GM12878 (cell line): ENCODE results near the gene SETD1A. TPM values are rescaled to one million over a fixed set of nuclear protein-coding genes. Genes with fewer than 3 reads are reported as not detected.

Source experiments
- BMI1 ChIP-seq: fragments of 450-650 bp; IDR thresholded peaks from 2 replicates; pipeline ENCODE4 v1.6.1; 2016; ENCODE audit warnings: mild to moderate bottlenecking, moderate library complexity, borderline replicate concordance
- CREB1 ChIP-seq: IDR thresholded peaks from 2 replicates; pipeline ENCODE4 v1.6.1; 2012; ENCODE audit warnings: low read depth, mild to moderate bottlenecking, inconsistent platforms
- CREM ChIP-seq: IDR thresholded peaks from 2 replicates; pipeline ENCODE4 v1.6.1; 2014; ENCODE audit warnings: antibody characterized with exemption, low read depth
- EED ChIP-seq: sonication (generic); IDR thresholded peaks from 2 replicates; pipeline ENCODE4 v1.6.1; 2016; ENCODE audit warnings: antibody characterized with exemption, low read depth
- ETV6 ChIP-seq, 2 experiments: fragments of 450-650 bp in 1 of 2; IDR thresholded peaks in 1 of 2; conservative IDR thresholded peaks in 1 of 2; 2 replicates each; pipeline ENCODE4 v1.6.1; 2014; ENCODE audit warnings: antibody characterized with exemption in 1 of 2, borderline replicate concordance in 1 of 2, low read depth in 1 of 2, mild to moderate bottlenecking in 1 of 2, moderate library complexity in 1 of 2
- FOS ChIP-seq: IDR thresholded peaks from 3 replicates; pipeline ENCODE4 v1.6.1; 2011; ENCODE audit warnings: borderline replicate concordance; ENCODE audit not compliant: insufficient read length; ENCODE audit errors: extremely low read depth
- MYB ChIP-seq: fragments of 150-350 bp; IDR thresholded peaks from 2 replicates; pipeline ENCODE4 v1.6.1; 2014; ENCODE audit warnings: mild to moderate bottlenecking, low read depth, low read length, borderline replicate concordance
- NRF1 ChIP-seq: conservative IDR thresholded peaks from 2 replicates; pipeline ENCODE4 v1.6.1; 2011; ENCODE audit warnings: mild to moderate bottlenecking, low read depth, low read length, improper control_type of control experiment
- POLR2AphosphoS5 ChIP-seq: IDR thresholded peaks from 2 replicates; pipeline ENCODE4 v1.6.1; 2011; ENCODE audit warnings: mild to moderate bottlenecking, low read length, inconsistent platforms
- RBBP5 ChIP-seq: fragments of 200-600 bp; sonication (generic); conservative IDR thresholded peaks from 2 replicates; pipeline ENCODE4 v1.6.1; 2016
- RCOR1 ChIP-seq: conservative IDR thresholded peaks from 2 replicates; pipeline ENCODE4 v1.6.1; 2012; ENCODE audit warnings: low read depth, low read length, improper control_type of control experiment
- STAT1 ChIP-seq: fragments of 450-650 bp; conservative IDR thresholded peaks from 2 replicates; pipeline ENCODE4 v1.6.1; 2014; ENCODE audit warnings: antibody characterized with exemption, mild to moderate bottlenecking
- ZZZ3 ChIP-seq: IDR thresholded peaks from 2 replicates; pipeline ENCODE4 v1.6.1; 2011; ENCODE audit warnings: low read depth; ENCODE audit not compliant: control insufficient read depth, insufficient read length
- polyA plus RNA-seq, 11 experiments: library from polyadenylated mRNA; depleted of rRNA in 4 of 11; unstranded in 6 of 11; stranded (reverse) in 5 of 11; fragments of >200 nt; fragmentation: Nextera tagmentation in 4 of 11; fragmentation: Illumina TruSeq in 1 of 11; extraction: Ambion mirVana in 4 of 11; extraction: Trizol in 1 of 11; gene quantifications; 1 replicate in 1 of 11; 2 replicates in 10 of 11; pipeline versions ENCODE4 v1.2.1 to v1.2.3, GENCODE V29; 2011 to 2016; ENCODE audit warnings: inconsistent platforms in 2 of 11, missing spikeins in 2 of 11, low read depth in 1 of 11
- total RNA-seq, 4 experiments: library from RNA; depleted of rRNA in 3 of 4; stranded (reverse); fragments of >200 nt in 3 of 4; fragmentation: Illumina TruSeq in 1 of 4; extraction: Trizol in 1 of 4; gene quantifications; 2 replicates each; pipeline versions ENCODE4 v1.2.1 to v1.2.3, GENCODE V29; 2013 to 2021
- TF ChIP-seq, protein P1 (sequence below): fragments of 450-650 bp; formaldehyde crosslinking; IDR thresholded peaks from 2 replicates; pipeline ENCODE4 v1.4.0; 2022; ENCODE audit warnings: mild to moderate bottlenecking, moderate library complexity
- TF ChIP-seq, protein P2 (sequence below): fragments of 150-350 bp; IDR thresholded peaks from 2 replicates; pipeline ENCODE4 v1.6.1; 2016; ENCODE audit warnings: low read depth, low read length
- TF ChIP-seq, protein P3 (sequence below): IDR thresholded peaks from 2 replicates; pipeline ENCODE4 v1.6.1; 2012; ENCODE audit warnings: low read depth, low read length, improper control_type of control experiment
- TF ChIP-seq, protein P4 (sequence below): fragments of 450-650 bp; IDR thresholded peaks from 2 replicates; pipeline ENCODE4 v1.6.1; 2014; ENCODE audit warnings: mild to moderate bottlenecking
- TF ChIP-seq, protein P5 (sequence below): fragments of 450-650 bp; IDR thresholded peaks from 2 replicates; pipeline ENCODE4 v1.6.1; 2017; ENCODE audit warnings: mild to moderate bottlenecking, moderate library complexity

SETD1A gene
- total and polyA plus RNA-seq, 10 of the 15 experiments (the other 5 are each of a cell fraction or from before 2014, with no cell fraction given) = 0.02 to 25.9 (median 4.9) TPM

- no peak for TF ChIP-seq RCOR1
- TF ChIP-seq RBBP5 = no peak
- TF ChIP-seq, protein P1, sequence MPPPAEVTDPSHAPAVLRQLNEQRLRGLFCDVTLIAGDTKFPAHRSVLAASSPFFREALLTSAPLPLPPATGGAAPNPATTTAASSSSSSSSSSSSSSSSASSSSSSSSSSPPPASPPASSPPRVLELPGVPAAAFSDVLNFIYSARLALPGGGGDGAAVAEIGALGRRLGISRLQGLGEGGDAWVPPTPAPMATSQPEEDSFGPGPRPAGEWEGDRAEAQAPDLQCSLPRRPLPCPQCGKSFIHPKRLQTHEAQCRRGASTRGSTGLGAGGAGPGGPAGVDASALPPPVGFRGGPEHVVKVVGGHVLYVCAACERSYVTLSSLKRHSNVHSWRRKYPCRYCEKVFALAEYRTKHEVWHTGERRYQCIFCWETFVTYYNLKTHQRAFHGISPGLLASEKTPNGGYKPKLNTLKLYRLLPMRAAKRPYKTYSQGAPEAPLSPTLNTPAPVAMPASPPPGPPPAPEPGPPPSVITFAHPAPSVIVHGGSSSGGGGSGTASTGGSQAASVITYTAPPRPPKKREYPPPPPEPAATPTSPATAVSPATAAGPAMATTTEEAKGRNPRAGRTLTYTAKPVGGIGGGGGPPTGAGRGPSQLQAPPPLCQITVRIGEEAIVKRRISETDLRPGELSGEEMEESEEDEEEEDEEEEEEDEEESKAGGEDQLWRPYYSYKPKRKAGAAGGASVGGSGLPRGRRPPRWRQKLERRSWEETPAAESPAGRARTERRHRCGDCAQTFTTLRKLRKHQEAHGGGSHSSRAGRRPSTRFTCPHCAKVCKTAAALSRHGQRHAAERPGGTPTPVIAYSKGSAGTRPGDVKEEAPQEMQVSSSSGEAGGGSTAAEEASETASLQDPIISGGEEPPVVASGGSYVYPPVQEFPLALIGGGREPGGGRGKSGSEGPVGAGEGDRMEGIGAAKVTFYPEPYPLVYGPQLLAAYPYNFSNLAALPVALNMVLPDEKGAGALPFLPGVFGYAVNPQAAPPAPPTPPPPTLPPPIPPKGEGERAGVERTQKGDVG (CRISPR knock-in tag) = no peak
- TF ChIP-seq BMI1 = no peak
- peak; percentile 39; the same call in 1 of the 2 replicates for TF ChIP-seq CREM
- no peak for TF ChIP-seq STAT1
- TF ChIP-seq, protein P2, sequence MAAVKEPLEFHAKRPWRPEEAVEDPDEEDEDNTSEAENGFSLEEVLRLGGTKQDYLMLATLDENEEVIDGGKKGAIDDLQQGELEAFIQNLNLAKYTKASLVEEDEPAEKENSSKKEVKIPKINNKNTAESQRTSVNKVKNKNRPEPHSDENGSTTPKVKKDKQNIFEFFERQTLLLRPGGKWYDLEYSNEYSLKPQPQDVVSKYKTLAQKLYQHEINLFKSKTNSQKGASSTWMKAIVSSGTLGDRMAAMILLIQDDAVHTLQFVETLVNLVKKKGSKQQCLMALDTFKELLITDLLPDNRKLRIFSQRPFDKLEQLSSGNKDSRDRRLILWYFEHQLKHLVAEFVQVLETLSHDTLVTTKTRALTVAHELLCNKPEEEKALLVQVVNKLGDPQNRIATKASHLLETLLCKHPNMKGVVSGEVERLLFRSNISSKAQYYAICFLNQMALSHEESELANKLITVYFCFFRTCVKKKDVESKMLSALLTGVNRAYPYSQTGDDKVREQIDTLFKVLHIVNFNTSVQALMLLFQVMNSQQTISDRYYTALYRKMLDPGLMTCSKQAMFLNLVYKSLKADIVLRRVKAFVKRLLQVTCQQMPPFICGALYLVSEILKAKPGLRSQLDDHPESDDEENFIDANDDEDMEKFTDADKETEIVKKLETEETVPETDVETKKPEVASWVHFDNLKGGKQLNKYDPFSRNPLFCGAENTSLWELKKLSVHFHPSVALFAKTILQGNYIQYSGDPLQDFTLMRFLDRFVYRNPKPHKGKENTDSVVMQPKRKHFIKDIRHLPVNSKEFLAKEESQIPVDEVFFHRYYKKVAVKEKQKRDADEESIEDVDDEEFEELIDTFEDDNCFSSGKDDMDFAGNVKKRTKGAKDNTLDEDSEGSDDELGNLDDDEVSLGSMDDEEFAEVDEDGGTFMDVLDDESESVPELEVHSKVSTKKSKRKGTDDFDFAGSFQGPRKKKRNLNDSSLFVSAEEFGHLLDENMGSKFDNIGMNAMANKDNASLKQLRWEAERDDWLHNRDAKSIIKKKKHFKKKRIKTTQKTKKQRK = no peak
- TF ChIP-seq, protein P3, sequence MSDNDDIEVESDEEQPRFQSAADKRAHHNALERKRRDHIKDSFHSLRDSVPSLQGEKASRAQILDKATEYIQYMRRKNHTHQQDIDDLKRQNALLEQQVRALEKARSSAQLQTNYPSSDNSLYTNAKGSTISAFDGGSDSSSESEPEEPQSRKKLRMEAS = no peak
- no peak for TF ChIP-seq ZZZ3
- TF ChIP-seq EED = peak; percentile 39; the same call in 1 of the 2 replicates
- TF ChIP-seq ETV6 (conservative IDR thresholded peaks at IDR 0.05 in 1 of 2, IDR thresholded peaks at IDR 0.05 in 1 of 2; ENCODE audit: borderline replicate concordance in 1 of 2, low read depth in 1 of 2) = no peak
- TF ChIP-seq CREB1 = no peak
- TF ChIP-seq NRF1 = no peak
- TF ChIP-seq POLR2AphosphoS5 = no peak
- TF ChIP-seq, protein P4, sequence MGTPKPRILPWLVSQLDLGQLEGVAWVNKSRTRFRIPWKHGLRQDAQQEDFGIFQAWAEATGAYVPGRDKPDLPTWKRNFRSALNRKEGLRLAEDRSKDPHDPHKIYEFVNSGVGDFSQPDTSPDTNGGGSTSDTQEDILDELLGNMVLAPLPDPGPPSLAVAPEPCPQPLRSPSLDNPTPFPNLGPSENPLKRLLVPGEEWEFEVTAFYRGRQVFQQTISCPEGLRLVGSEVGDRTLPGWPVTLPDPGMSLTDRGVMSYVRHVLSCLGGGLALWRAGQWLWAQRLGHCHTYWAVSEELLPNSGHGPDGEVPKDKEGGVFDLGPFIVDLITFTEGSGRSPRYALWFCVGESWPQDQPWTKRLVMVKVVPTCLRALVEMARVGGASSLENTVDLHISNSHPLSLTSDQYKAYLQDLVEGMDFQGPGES = no peak
- TF ChIP-seq FOS = no peak
- TF ChIP-seq, protein P5, sequence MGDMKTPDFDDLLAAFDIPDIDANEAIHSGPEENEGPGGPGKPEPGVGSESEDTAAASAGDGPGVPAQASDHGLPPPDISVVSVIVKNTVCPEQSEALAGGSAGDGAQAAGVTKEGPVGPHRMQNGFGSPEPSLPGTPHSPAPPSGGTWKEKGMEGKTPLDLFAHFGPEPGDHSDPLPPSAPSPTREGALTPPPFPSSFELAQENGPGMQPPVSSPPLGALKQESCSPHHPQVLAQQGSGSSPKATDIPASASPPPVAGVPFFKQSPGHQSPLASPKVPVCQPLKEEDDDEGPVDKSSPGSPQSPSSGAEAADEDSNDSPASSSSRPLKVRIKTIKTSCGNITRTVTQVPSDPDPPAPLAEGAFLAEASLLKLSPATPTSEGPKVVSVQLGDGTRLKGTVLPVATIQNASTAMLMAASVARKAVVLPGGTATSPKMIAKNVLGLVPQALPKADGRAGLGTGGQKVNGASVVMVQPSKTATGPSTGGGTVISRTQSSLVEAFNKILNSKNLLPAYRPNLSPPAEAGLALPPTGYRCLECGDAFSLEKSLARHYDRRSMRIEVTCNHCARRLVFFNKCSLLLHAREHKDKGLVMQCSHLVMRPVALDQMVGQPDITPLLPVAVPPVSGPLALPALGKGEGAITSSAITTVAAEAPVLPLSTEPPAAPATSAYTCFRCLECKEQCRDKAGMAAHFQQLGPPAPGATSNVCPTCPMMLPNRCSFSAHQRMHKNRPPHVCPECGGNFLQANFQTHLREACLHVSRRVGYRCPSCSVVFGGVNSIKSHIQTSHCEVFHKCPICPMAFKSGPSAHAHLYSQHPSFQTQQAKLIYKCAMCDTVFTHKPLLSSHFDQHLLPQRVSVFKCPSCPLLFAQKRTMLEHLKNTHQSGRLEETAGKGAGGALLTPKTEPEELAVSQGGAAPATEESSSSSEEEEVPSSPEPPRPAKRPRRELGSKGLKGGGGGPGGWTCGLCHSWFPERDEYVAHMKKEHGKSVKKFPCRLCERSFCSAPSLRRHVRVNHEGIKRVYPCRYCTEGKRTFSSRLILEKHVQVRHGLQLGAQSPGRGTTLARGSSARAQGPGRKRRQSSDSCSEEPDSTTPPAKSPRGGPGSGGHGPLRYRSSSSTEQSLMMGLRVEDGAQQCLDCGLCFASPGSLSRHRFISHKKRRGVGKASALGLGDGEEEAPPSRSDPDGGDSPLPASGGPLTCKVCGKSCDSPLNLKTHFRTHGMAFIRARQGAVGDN = no peak
- TF ChIP-seq MYB = no peak
Measured at GRCh38 chr16:30996324-30996984, 38.9 kb downstream of the SETD1A start (continued).
